Measurements from ENCODE around the gene DNAJB5.
"Not testable (repeated sequence)": the region's sequence is repeated elsewhere in the genome, so short reads cannot be mapped to it uniquely, and the experiment has no call there.

The DNAJB5 gene

DNA sequence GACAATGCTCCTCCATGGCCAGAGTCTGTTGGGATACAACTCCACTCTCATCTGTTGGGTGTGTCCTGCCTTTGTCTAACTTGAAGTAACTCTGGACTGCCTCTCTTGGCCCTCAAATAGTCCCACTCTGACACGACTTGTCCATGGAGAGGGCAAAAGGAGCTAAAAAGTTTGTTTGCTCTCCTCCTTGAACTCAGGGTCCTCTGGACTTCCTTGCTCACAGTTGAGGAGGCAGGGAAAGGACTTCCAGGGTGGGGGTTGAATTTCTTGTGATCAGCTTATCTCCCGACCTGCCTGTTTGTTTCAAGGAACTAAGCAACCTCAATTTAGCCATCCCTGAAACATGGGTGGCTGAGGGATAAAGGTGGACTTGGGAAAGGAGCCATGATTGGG is 11.7 kb downstream of the DNAJB5 start:
- DNase-seq, result no peak

DNA sequence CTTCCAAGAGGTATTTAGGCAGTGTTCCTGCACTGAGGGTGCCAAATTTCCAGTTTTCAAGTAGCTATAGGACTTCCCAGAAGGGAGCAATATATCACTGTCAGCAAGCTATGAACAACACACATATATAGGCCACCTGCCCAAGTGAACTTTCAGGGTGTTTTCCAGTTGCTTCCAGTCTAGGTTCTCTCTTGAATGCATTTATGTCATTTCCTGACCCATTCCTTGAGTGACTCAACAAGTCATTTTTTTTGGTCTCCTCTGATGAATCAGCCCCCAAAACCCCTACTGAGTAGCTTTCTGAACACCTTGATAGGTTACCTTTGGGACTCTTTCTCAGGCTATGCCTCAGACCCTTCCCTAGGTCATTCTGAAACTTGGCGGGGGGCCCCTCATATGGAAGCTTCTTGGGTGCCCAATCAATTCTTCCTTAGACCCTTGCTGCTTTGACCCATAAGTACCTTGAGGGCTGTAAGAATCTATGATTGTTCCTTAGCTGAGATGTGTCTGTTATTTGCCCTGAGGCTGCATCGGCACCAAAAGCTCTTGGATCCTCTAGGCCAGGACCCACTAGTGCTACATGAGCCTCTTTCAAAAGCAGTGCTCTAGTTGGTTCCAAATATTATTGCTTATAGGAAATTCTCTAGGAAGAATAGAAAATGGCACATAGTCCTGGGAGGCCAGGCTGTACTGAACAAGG is 12.4 kb downstream of the DNAJB5 start:
- no peak for DNase-seq

DNA sequence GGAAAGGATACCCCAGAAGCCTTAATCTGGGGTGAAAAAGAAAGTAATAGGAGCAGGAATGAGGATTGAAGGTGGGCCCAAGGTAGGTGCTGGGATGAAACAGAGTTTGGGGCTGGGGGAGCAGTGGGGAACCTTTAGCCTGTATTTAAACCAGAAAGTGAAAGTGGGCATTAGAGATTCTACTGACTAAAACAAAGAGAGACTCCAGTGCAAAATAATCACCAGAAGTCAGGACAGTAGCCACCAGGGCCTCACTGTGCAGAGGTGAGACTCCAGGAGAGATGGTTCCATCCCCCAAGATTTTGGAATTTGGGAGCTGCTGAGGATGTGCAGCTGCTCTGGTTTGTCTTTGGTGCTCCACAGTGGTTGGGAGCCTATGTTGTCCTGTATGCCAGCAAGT is 13.1 kb downstream of the DNAJB5 start:
- DNase-seq, result no peak

DNA sequence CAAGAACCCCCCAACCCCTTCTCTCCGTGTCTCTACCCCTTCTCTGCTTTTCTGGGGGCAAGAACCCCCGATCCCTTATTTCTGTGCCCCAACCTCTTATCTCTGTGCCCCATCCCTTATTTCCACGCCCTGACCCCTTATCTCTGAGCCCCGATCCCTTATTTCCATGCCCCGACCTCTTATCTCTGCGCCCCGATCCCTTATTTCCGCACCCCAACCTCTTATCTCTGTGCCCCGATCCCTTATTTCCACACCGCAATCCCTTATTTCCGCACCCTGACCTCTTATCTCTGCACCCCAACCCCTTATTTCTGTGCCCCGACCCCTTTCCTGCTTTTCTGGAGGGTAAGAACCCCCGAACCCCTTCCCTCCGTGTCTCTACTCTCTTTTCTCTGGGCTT is 14.8 kb downstream of the DNAJB5 start:
- not testable (repeated sequence) for DNase-seq

GRCh38 chr9:35010351-35010958 is 20.9 kb downstream of the DNAJB5 start:
- DNase-seq, result no peak

GRCh38 chr9:35014517-35014916 is 25.0 kb downstream of the DNAJB5 start:
- no peak for DNase-seq

DNA sequence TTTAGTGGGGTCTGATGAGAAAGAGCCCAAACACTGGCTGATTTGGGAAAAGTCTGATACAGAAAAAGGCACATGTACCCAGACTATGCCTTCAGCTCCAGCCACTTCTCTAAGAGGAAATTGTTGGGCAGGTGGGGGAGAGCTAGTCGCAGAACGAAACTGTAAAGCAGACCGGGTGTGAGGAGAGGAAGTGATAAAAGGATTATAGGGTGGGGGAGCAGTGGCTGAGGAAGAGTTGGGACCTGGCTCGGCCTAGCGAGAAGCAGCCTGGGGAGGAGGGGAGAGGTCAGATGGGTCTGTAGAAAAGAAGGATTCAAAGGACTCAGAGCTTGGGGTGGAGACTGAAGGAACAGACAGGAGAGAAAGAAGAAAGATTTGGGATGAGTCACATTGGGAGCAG is 33.9 kb downstream of the DNAJB5 start:
- not testable (repeated sequence) for DNase-seq

DNA sequence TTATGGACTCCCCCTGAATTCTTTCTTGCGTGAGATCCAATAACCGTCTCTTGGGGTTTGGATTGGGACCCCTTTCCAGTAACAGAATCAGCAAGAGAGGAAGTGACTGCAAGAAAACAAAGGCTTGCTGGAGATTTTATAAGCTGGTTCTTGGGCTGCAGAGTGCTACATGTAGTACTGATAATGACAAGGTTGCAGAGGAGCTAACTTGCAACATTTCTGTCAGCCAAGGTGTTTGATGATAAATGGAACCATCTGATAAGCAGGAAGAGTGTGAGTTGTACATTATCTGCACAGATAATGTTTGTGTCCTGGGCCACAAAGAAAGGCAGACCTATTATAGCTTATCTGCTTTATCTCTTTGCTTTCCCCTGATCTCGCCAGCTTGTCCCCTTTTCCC is 37.1 kb downstream of the DNAJB5 start:
- no peak for DNase-seq

DNA sequence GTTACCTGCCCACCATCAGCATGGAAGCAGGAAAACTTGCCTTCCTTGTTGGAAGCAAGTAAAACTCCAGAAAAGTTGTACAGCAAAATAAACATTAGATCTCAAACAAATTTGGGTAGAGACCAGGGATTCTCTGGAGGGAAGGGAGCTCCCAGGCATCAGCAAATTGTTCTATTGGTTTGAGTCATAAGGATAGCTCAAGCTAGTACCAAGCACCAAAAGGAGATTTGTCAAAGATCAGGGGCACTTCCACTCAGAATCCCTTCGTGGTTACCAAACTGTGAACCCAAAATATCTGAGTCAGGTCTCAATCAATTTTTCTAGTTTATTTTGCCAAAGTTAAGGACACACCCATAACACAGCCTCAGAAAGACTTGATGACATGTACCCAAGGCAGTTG is 37.8 kb downstream of the DNAJB5 start:
- no peak for DNase-seq

DNA sequence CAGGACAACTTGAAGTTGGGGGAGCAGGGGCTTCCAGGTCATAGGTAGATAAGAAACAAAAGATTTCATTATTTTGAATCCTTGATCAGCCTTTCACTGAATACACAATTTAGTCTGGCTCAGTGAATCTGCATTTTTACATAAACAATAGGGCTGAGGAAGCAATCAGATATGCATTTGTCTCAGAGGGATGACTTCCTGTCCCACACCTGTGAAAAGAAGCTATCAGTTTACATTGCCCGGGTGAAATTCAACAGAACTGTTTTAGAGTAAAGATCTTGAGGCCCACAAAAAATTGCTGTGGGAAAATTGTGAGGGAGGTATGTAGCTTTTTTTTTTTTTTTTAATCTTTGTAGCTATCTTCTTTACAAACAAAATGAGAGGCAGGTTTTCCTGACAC is 38.3 kb downstream of the DNAJB5 start:
- DNase-seq, result no peak

- no peak for DNase-seq
These were observed 38.8 kb downstream of the DNAJB5 start for GRCh38 chr9:35028341-35028740.

GRCh38 chr9:35029241-35029640 is 39.7 kb downstream of the DNAJB5 start:
- no peak for DNase-seq

- DNase-seq, result no peak
These were observed 40.3 kb downstream of the DNAJB5 start for GRCh38 chr9:35029852-35030251.

- no peak for DNase-seq
These were observed 43.6 kb downstream of the DNAJB5 start for GRCh38 chr9:35033101-35033500.

DNA sequence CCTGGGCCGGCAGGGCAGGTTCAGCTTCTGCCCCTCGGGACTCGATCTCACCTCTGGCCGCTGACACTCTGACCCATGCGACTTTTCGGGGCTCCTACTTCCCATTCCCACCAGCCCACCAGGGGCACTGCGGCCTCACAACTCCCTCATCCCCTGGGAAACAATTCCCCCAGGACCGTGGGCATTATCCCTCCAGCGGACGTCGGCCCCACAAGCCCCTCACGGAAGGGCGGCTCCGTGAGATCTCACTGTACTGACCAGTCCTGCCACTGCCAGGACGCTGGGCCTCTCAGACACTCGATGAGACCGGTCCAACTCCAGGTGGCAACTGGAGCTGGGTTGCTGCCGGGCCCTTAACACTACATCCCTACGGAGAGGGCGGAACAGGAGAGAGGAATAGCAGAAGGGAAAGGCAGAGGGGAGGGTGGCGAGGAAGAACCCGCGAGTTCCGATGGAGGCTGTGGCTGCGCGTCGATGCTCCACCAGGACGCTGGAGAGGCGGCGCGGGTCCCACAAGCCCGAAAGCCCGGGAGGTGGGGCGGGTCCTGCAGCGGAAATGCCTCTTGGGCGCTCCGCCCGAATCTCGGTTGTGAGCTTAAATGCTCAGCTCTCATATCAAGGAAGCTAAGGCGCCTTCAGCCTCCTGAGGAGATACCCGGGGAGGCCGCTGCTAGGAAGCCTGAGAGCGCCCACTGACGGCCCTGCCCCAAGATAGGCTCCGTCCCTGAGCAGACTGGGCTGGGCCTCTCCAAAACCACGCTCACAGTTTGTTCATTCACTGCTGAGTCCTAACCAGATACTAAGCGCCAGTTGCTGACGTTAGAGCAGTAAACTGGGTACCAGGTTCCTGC is 46.5 kb downstream of the DNAJB5 start:
- no peak for DNase-seq

- DNase-seq, result no peak
These were observed 52.6 kb downstream of the DNAJB5 start for GRCh38 chr9:35042081-35042604.

- no peak for DNase-seq
These were observed 53.5 kb downstream of the DNAJB5 start for GRCh38 chr9:35042891-35043545.

- DNase-seq, result no peak
These were observed 54.5 kb downstream of the DNAJB5 start for GRCh38 chr9:35044071-35044470.
